Lung (tissue), 12 donors: ENCODE data around the gene OR10A5. TPM values are rescaled to one million over a fixed set of nuclear protein-coding genes. Genes with fewer than 3 reads are reported as not detected.

Experiments
- ATAC-seq: fragments of 200-7000 bp; cut with Tn5 transposase; one replicate; pipeline ENCODE4 v1.9.1; 2020; ENCODE audit warnings: moderate number of reproducible peaks; ENCODE audit not compliant: insufficient read depth, low FRiP score
- DNase-seq, 3 donors: peaks; one replicate each; pipeline ENCODE4 v3.0.0-alpha.2; 2013 to 2017
- H3K27ac ChIP-seq, 2 donors: one replicate each; pipeline ENCODE4 v1.5.1; 2013; ENCODE audit warnings: mild to moderate bottlenecking in 2 of 2, moderate library complexity in 2 of 2, control low read depth in 1 of 2, inconsistent platforms in 1 of 2, low read depth in 1 of 2, low read length in 1 of 2
- H3K27me3 ChIP-seq, 3 donors: one replicate each; pipeline ENCODE4 v1.5.1; 2013; ENCODE audit warnings: low read length in 2 of 3; ENCODE audit not compliant: control insufficient read depth in 3 of 3, insufficient read depth in 3 of 3
- H3K36me3 ChIP-seq, 4 donors: one replicate each; pipeline ENCODE4 v1.5.1; 2013; ENCODE audit warnings: low read length in 4 of 4, mild to moderate bottlenecking in 1 of 4, moderate library complexity in 1 of 4; ENCODE audit not compliant: control insufficient read depth in 4 of 4, insufficient read depth in 4 of 4
- H3K4me1 ChIP-seq, 5 donors: one replicate each; pipeline ENCODE4 v1.5.1; 2013; ENCODE audit warnings: low read length in 5 of 5, mild to moderate bottlenecking in 2 of 5, moderate library complexity in 1 of 5; ENCODE audit not compliant: control insufficient read depth in 5 of 5, insufficient read depth in 5 of 5
- H3K4me3 ChIP-seq: one replicate; pipeline ENCODE4 v1.5.1; 2013; ENCODE audit warnings: mild to moderate bottlenecking, control low read depth, moderate library complexity
- H3K9ac ChIP-seq, 2 donors: one replicate each; pipeline ENCODE4 v1.5.1; 2013; ENCODE audit warnings: low read length in 2 of 2, control low read depth in 1 of 2; ENCODE audit not compliant: insufficient read depth in 1 of 2
- H3K9me3 ChIP-seq, 4 donors: one replicate each; pipeline ENCODE4 v1.5.1; 2013; ENCODE audit warnings: low read length in 3 of 4, mild to moderate bottlenecking in 1 of 4, moderate library complexity in 1 of 4; ENCODE audit not compliant: control insufficient read depth in 4 of 4, insufficient read depth in 3 of 4
- CTCF ChIP-seq: IDR thresholded peaks from 2 replicates; pipeline ENCODE4 v1.5.1; 2012; ENCODE audit warnings: mild to moderate bottlenecking; ENCODE audit errors: control extremely low read depth, extremely low read depth
- whole genome bisulfite sequencing, 2 donors: extraction: QIAGEN DNeasy Blood & Tissue Kit; methylation state at CpG; one replicate each; pipeline ENCODE4 v1.1.7; 2013; 5-methylcytosine and 5-hydroxymethylcytosine counted together
- polyA plus RNA-seq, 2 donors: library from polyadenylated mRNA; stranded (reverse); fragments of 200-250 nt; gene quantifications; one replicate each; pipeline ENCODE4 v1.2.1, GENCODE V29; 2013
- total RNA-seq, 2 donors: library from RNA; depleted of rRNA in 1 of 2; stranded (reverse); fragments of >200 nt in 1 of 2; gene quantifications; one replicate each; pipeline ENCODE4 v1.2.1, GENCODE V29; 2014 to 2021
- donor health status: control.
- donor health status: control.
- donor health status: Bipolar disorder and iron deficiency.
- donor health status: healthy.
- donor health status: DM: yes; HTN: yes; CAD: no.

OR10A5 gene
- total and polyA plus RNA-seq, 4 donors = not detected

GRCh38 chr11:6888830-6889229, 43.3 kb downstream of the OR10A5 start:
- WGBS, 2 donors = 88 to 91% methylated on average over 4 of the region's 4 CpGs
- Histone ChIP-seq H3K36me3 (no peaks in the 10 kb centered on the region), H3K27ac (no peak overlapping the region), H3K9me3 (no peaks in the 10 kb centered on the region), H3K27me3 (no peaks in the 10 kb centered on the region), H3K4me3 (no peak overlapping the region), H3K9ac (no peak overlapping the region), H3K4me1 (no peaks in the 10 kb centered on the region)
- DNase-seq (no peak), ATAC-seq (no peak)
- no peak for TF ChIP-seq CTCF

- Histone ChIP-seq H3K9ac (no peak overlapping the region), H3K27ac (no peak overlapping the region), H3K9me3 (no peaks in the 10 kb centered on the region), H3K27me3 (no peaks in the 10 kb centered on the region), H3K36me3 (no peaks in the 10 kb centered on the region), H3K4me3 (no peak overlapping the region), H3K4me1 (no peaks in the 10 kb centered on the region)
- DNase-seq = no peak
- WGBS, 2 donors = 79 to 97% methylated on average over 1 of the region's 1 CpG
- ATAC-seq = no peak
- TF ChIP-seq CTCF = no peak
These were observed 44.4 kb downstream of the OR10A5 start for GRCh38 chr11:6889835-6890234.

- H3K9me3 ChIP-seq = no peaks in the 10 kb centered on the region
- H3K36me3 ChIP-seq = no peaks in the 10 kb centered on the region
- H3K4me3 ChIP-seq = no peak within 1 kb of the TSS
- H3K27ac ChIP-seq = no peak within 1 kb of the TSS
- WGBS, 2 donors = 90 to 96% methylated on average over 2 of the region's 2 CpGs
- DNase-seq = no peak
- TF ChIP-seq CTCF = no peak
- no peaks in the 10 kb centered on the region for H3K27me3 ChIP-seq
- ATAC-seq = no peak
- no peak within 1 kb of the TSS for H3K9ac ChIP-seq
- H3K4me1 ChIP-seq = no peaks in the 10 kb centered on the region
These were observed 46.9 kb downstream of the OR10A5 start, which contains the start of gene OR2D2 for GRCh38 chr11:6892400-6892799. Gene OR2D2, minus strand, starts transcription at chr11:6892500. Its CDS starts 0 bp downstream, at chr11:6892500.

DNA sequence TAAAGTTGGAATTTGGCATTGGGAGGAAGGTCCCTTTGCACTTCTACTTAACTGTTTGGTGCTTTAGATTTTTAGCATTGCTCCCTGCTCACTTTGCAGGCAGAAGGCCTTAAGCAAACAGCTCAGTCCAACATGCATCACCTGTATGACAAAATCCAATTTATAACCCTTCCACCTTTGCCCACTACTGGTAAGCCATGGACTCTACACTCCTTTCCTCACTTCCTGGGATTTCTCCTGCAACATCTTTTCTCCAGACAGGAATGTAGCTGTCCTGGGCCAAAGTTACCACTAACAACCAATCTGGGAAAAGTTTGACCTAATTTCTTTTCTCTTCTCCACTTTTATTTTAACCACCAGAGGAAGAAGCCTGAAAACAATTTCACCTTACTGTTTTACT, 48.6 kb downstream of the OR10A5 start:
- DNase-seq (no peak), ATAC-seq (no peak)
- Histone ChIP-seq H3K9me3 (no peaks in the 10 kb centered on the region), H3K9ac (no peak overlapping the region), H3K4me3 (no peak overlapping the region), H3K27ac (no peak overlapping the region), H3K36me3 (no peaks in the 10 kb centered on the region), H3K4me1 (no peaks in the 10 kb centered on the region), H3K27me3 (no peaks in the 10 kb centered on the region)
- TF ChIP-seq CTCF = no peak
